Measurements from ENCODE around the gene SPIN1.

SPIN1 gene

DNA sequence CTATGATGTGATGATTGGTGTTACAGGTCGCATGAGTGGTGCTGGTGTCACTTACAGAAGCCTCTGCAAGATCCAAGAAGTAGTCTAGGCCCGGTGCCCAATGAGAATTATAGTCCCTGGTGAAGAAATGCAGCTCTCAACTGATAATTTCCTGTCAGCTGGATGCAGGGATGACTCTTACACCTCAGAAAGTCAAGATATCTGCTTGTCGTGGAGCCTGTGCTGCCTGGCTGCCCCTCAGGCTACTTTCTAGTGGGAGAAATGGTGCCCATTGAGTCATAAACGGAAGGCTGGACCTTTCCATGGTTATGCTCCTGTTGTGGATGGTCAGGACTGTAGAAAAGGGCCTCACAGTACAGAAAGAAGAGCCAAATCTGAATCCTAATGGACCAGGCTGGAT lies 99.9 kb downstream of the SPIN1 start:
- DNase-seq (ENCODE audit: insufficient read length, low spot score) (no peak), FAIRE-seq (no peak)
- TF ChIP-seq, protein P1, sequence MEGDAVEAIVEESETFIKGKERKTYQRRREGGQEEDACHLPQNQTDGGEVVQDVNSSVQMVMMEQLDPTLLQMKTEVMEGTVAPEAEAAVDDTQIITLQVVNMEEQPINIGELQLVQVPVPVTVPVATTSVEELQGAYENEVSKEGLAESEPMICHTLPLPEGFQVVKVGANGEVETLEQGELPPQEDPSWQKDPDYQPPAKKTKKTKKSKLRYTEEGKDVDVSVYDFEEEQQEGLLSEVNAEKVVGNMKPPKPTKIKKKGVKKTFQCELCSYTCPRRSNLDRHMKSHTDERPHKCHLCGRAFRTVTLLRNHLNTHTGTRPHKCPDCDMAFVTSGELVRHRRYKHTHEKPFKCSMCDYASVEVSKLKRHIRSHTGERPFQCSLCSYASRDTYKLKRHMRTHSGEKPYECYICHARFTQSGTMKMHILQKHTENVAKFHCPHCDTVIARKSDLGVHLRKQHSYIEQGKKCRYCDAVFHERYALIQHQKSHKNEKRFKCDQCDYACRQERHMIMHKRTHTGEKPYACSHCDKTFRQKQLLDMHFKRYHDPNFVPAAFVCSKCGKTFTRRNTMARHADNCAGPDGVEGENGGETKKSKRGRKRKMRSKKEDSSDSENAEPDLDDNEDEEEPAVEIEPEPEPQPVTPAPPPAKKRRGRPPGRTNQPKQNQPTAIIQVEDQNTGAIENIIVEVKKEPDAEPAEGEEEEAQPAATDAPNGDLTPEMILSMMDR (IDR thresholded peaks at IDR 0.05; ENCODE audit: insufficient read depth, missing control alignments): no peak

DNA sequence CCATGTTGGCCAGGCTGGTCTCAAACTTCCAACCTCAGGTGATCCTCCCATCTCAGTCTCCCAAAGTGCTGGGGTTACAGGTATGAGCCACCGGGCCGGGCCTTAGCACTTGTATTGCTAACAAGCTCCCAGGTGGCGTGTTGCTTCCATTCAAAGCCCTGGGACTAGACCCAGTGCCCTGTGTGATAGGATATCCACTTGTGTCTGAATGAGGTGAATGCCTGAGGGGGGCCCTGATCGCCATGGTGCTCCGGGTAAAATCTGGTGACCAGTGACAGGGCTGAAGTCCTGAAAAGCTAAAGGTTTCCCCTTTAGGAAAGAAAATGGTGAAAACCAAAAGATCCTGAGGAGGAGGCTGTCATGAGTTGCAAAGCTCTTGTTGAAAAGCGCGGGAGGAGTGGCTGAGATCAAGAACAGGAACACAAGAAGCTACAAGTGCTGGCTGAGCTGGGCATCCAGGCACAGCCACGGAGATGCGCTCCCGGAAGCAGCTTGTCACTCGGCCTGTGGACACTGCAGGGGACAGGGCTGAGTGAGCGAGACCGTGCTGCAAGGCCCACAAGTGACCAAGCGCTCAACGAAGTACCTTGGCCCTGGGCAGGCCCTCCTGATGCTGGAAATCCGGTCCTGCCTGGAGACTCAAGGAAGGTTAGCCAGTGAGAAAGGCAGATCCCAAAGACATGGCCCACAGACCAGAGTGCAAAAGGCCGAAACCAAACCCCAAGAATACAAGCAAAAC lies 106.9 kb downstream of the SPIN1 start:
- TF ChIP-seq, protein P1 (IDR thresholded peaks at IDR 0.05; ENCODE audit: insufficient read depth, missing control alignments): no peak
- FAIRE-seq (no peak), DNase-seq (ENCODE audit: insufficient read length, low spot score) (no peak)

DNA sequence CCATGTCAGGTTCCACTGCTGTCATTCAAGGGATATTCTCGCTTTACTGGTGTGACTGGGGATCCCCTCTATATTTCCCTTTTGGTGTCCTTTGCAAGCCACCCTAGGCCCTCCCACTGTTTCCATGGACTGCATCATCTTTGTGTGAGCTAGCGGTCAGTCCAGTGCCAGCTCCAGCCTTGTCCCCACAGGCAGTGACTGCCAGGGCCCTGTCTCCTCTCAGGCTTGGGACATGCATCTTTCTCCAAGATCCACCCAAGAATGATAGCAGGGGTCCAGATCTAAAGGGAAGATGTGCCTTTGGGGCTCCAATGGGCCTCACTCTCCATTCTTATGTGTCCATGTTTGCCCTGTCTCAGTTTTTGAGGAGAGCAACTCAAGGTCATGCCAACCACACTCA lies 109.0 kb downstream of the SPIN1 start:
- TF ChIP-seq, protein P1 (IDR thresholded peaks at IDR 0.05; ENCODE audit: insufficient read depth, missing control alignments): no peak
- no peak for DNase-seq (ENCODE audit: insufficient read length, low spot score)
- no peak for FAIRE-seq

DNA sequence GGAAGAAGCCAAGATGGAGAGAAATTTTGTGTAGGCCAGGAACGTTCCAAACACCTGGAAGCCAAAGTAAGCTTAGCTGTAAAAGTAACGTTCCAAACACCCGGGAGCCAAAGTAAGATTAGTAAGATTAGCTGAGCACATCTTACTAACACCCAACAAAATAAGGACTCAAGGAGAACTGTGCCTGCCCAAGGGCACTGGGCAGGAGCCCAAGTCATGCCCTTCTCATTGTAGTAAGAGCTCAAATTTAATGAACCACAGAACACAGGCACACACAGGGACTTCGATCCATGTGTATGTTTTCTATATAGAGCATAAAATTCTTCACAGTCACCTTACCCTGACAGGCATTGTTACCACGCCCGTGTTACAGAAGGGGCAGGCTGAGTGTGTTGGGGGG lies 110.6 kb downstream of the SPIN1 start:
- no peak for FAIRE-seq
- no peak for DNase-seq (ENCODE audit: insufficient read length, low spot score)
- TF ChIP-seq, protein P1 (IDR thresholded peaks at IDR 0.05; ENCODE audit: insufficient read depth, missing control alignments): no peak

DNA sequence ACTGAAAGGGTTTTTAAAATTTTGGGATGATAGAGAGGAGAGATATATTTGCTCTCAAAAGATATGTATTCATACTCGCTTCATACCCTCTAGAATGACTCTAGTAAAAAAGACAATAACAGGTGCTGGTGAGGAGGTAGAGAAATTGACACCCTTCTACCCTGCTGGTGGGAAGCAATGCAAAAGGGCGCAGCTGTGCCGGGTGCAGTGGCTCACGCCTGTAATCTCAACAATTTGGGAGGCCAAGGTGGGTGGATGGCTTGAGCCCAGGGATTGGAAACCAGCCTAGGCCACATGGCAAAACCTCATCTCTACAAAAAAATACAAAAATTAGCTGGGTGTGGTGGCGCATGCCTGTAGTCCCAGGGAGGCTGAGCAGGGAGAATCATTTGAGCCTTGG lies 112.8 kb downstream of the SPIN1 start:
- FAIRE-seq (no peak), DNase-seq (ENCODE audit: insufficient read length, low spot score) (no peak)
- TF ChIP-seq, protein P1 (IDR thresholded peaks at IDR 0.05; ENCODE audit: insufficient read depth, missing control alignments): no peak

DNA sequence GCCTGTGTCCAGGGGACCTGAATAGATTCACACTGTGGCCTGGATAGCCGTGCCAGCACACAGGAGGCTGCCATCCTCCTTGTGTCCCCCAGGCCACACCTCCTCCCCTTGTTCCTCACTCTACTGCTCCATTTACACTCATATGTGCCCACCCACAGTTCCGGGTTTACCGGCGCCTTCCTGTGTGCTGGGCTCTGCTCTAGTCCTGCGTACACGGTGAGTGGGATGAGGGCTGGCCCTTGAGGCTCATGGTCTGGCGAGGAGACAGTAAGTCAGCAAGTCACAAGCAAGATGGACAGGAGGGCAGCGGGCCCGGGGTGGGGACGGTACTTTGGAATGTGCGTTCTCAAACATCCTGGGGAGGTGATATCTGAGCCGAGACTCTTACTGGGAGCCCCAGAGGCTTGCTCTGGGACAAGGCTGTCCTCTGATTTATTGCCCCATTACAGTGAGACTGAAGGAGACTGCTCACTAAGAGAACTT lies 114.3 kb downstream of the SPIN1 start:
- TF ChIP-seq, protein P1 (IDR thresholded peaks at IDR 0.05; ENCODE audit: insufficient read depth, missing control alignments): no peak
- no peak for DNase-seq (ENCODE audit: insufficient read length, low spot score)
- FAIRE-seq: no peak

DNA sequence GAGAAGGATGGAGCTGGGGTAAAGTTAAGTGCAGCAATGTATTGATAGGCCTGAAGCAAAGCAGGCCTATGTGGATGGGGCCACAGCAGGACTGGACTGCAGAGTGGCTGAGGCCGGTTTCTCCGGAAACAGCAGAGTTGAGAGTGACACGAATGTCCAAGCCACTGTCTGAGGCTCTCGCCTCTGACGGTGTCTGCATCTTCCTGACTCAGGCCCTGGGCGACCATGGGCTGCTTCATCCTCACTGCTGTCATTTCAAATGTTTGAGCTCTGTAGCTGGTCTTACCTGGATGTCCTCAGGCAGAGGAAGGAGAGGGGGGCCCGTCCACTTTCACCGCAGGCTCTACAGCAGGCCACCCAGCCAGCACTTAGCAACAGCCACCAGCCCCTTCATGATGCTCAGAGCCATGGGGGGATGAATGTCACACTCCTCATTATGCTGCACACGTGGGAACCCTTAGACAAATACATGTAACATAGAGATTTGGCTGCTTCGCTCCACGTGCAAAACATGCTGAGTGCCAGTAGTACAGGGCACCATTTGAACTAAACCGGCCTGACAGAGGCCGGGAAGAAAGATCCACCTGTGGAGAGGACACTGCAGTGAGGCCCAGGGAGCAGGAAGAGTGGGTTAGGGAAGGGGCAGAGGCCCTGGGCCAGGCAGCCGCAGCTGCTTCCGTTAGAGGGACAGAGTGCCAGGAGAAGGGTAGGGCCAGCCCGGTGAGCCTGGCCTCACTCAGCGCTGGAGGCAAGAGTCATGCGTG lies 115.0 kb downstream of the SPIN1 start:
- no peak for DNase-seq (ENCODE audit: insufficient read length, low spot score)
- no peak for FAIRE-seq

More for the DNA sequence above, 115.0 kb downstream of the SPIN1 start:
- TF ChIP-seq, protein P1 (IDR thresholded peaks at IDR 0.05; ENCODE audit: insufficient read depth, missing control alignments): no peak

Measured in D721Med (cell line).